H9 (cell line): Measurements from ENCODE around the gene TMEM132D. TPM values are rescaled to one million over a fixed set of nuclear protein-coding genes. Genes with fewer than 3 reads are reported as not detected.

ENCODE experiments used
- DNase-seq: peaks from one replicate; pipeline ENCODE4 v3.0.0-alpha.2; 2017
- H2AFZ ChIP-seq: one replicate; pipeline ENCODE4 v1.6.1; 2013; ENCODE audit warnings: mild to moderate bottlenecking, low read length, control low read depth, moderate library complexity
- H2AK5ac ChIP-seq: 2 replicates; pipeline ENCODE4 v1.6.1; 2013; ENCODE audit warnings: low read length, control low read depth, mixed read lengths; ENCODE audit not compliant: insufficient read length
- H2BK120ac ChIP-seq: one replicate; pipeline ENCODE4 v1.6.1; 2013; ENCODE audit warnings: low read depth, mild to moderate bottlenecking, low read length, control low read depth, inconsistent platforms; ENCODE audit not compliant: poor library complexity, severe bottlenecking
- H2BK12ac ChIP-seq: 2 replicates; pipeline ENCODE4 v1.6.1; 2013; ENCODE audit warnings: low read length, control low read depth, mixed read lengths, low read depth; ENCODE audit not compliant: insufficient read length
- H2BK15ac ChIP-seq: 2 replicates; pipeline ENCODE4 v1.6.1; 2013; ENCODE audit warnings: low read depth, low read length, control low read depth
- H2BK20ac ChIP-seq: one replicate; pipeline ENCODE4 v1.6.1; 2013; ENCODE audit warnings: low read depth, mild to moderate bottlenecking, low read length, control low read depth, inconsistent platforms; ENCODE audit not compliant: poor library complexity, severe bottlenecking
- H2BK5ac ChIP-seq: 2 replicates; pipeline ENCODE4 v1.6.1; 2013; ENCODE audit warnings: low read length, control low read depth, mixed read lengths; ENCODE audit not compliant: insufficient read length
- H3K14ac ChIP-seq: 2 replicates; pipeline ENCODE4 v1.6.1; 2013; ENCODE audit warnings: low read length, control low read depth; ENCODE audit not compliant: insufficient read depth
- H3K18ac ChIP-seq: 2 replicates; pipeline ENCODE4 v1.6.1; 2013; ENCODE audit warnings: low read depth, mild to moderate bottlenecking, mixed read lengths, low read length, control low read depth; ENCODE audit not compliant: insufficient read length
- H3K23ac ChIP-seq: 2 replicates; pipeline ENCODE4 v1.6.1; 2013; ENCODE audit warnings: low read length, control low read depth, mixed read lengths, low read depth; ENCODE audit not compliant: insufficient read length
- H3K23me2 ChIP-seq: 2 replicates; pipeline ENCODE4 v1.6.1; 2013; ENCODE audit warnings: low read depth, mild to moderate bottlenecking, mixed read lengths, low read length, control low read depth; ENCODE audit not compliant: insufficient read length, poor library complexity, severe bottlenecking
- H3K27ac ChIP-seq: 2 replicates; pipeline ENCODE4 v1.5.1; 2013; ENCODE audit warnings: low read length, control low read depth, mixed read lengths, low read depth; ENCODE audit not compliant: insufficient read length
- H3K27me3 ChIP-seq: 2 replicates; pipeline ENCODE4 v1.6.1; 2013; ENCODE audit warnings: low read length, control low read depth, inconsistent platforms; ENCODE audit not compliant: insufficient read depth
- H3K4ac ChIP-seq: 2 replicates; pipeline ENCODE4 v1.6.1; 2013; ENCODE audit warnings: low read depth, mild to moderate bottlenecking, control low read depth, inconsistent platforms, low read length, moderate library complexity
- H3K4me1 ChIP-seq: 2 replicates; pipeline ENCODE4 v1.6.1; 2013; ENCODE audit warnings: low read length, control low read depth, inconsistent platforms; ENCODE audit not compliant: insufficient read depth
- H3K4me2 ChIP-seq: 2 replicates; pipeline ENCODE4 v1.6.1; 2013; ENCODE audit warnings: low read length, control low read depth, mixed read lengths; ENCODE audit not compliant: insufficient read length, insufficient read depth
- H3K56ac ChIP-seq: 2 replicates; pipeline ENCODE4 v1.6.1; 2013; ENCODE audit warnings: low read depth, mild to moderate bottlenecking, mixed read lengths, low read length, control low read depth; ENCODE audit not compliant: insufficient read length
- H3K79me1 ChIP-seq: 2 replicates; pipeline ENCODE4 v1.6.1; 2013; ENCODE audit warnings: low read depth, mild to moderate bottlenecking, moderate library complexity, low read length, control low read depth, inconsistent platforms; ENCODE audit not compliant: insufficient read depth, poor library complexity, severe bottlenecking
- H3K79me2 ChIP-seq: 2 replicates; pipeline ENCODE4 v1.6.1; 2013; ENCODE audit warnings: low read length, control low read depth, inconsistent platforms; ENCODE audit not compliant: insufficient read depth
- H3K9ac ChIP-seq: 2 replicates; pipeline ENCODE4 v1.6.1; 2013; ENCODE audit warnings: low read length, control low read depth, mixed read lengths; ENCODE audit not compliant: insufficient read length; ENCODE audit errors: extremely low read depth
- H3K9me3 ChIP-seq: one replicate; pipeline ENCODE4 v1.6.1; 2013; ENCODE audit warnings: low read depth, low read length, inconsistent platforms; ENCODE audit not compliant: control insufficient read depth
- H3T11ph ChIP-seq: one replicate; pipeline ENCODE4 v1.6.1; 2013; ENCODE audit warnings: mild to moderate bottlenecking, low read length, control low read depth, inconsistent platforms
- H4K20me1 ChIP-seq: one replicate; pipeline ENCODE4 v1.6.1; 2013; ENCODE audit not compliant: control insufficient read depth, insufficient read length, insufficient read depth
- H4K5ac ChIP-seq: 2 replicates; pipeline ENCODE4 v1.6.1; 2013; ENCODE audit warnings: low read depth, mild to moderate bottlenecking, mixed read lengths, low read length, control low read depth; ENCODE audit not compliant: insufficient read length
- H4K8ac ChIP-seq: replicated peaks from 2 replicates; pipeline ENCODE4 v1.6.1; 2013; ENCODE audit warnings: low read length, control low read depth, mixed read lengths, low read depth; ENCODE audit not compliant: insufficient read length
- H4K91ac ChIP-seq: 2 replicates; pipeline ENCODE4 v1.6.1; 2013; ENCODE audit warnings: low read depth, mild to moderate bottlenecking, moderate library complexity, mixed read lengths, low read length, control low read depth; ENCODE audit not compliant: insufficient read length
- H3K27ac Mint-ChIP-seq, 3 experiments: 2 replicates in 2 of 3; 3 replicates in 1 of 3; pipeline ENCODE4 v1.8.0; 2020 to 2021; ENCODE audit warnings: mixed read lengths in 3 of 3, mild to moderate bottlenecking in 1 of 3, moderate library complexity in 1 of 3
- H3K27me3 Mint-ChIP-seq: 2 replicates; pipeline ENCODE4 v1.8.0; 2021; ENCODE audit warnings: low read depth, mild to moderate bottlenecking, moderate library complexity, mixed read lengths
- H3K36me3 Mint-ChIP-seq, 3 experiments: 2 replicates in 2 of 3; 3 replicates in 1 of 3; pipeline ENCODE4 v1.8.0; 2020 to 2021; ENCODE audit warnings: low read depth in 3 of 3, mixed read lengths in 3 of 3; ENCODE audit not compliant: insufficient read depth in 1 of 3
- H3K4me1 Mint-ChIP-seq, 2 experiments: 2 replicates each; pipeline ENCODE4 v1.8.0; 2020; ENCODE audit warnings: mixed read lengths in 2 of 2
- H3K4me3 Mint-ChIP-seq, 2 experiments: 2 replicates in 1 of 2; 3 replicates in 1 of 2; pipeline ENCODE4 v1.8.0; 2020 to 2021; ENCODE audit warnings: mild to moderate bottlenecking in 2 of 2, mixed read lengths in 2 of 2, moderate library complexity in 1 of 2
- H3K9me3 Mint-ChIP-seq, 2 experiments: 2 replicates in 1 of 2; 3 replicates in 1 of 2; pipeline ENCODE4 v1.8.0; 2020; ENCODE audit warnings: mild to moderate bottlenecking in 2 of 2, mixed read lengths in 2 of 2, moderate library complexity in 1 of 2
- CTCF ChIP-seq: fragments of 200-600 bp; sonication (generic); conservative IDR thresholded peaks from 3 replicates; pipeline ENCODE4 v1.8.0; 2021; ENCODE audit warnings: antibody characterized with exemption, mild to moderate bottlenecking
- WGBS: extraction: QIAGEN DNeasy Blood & Tissue Kit; methylation state at CpG from one replicate; pipeline ENCODE4 v1.1.7; 2013; ENCODE audit warnings: missing lambda C conversion rate, low lambda C conversion rate, mixed read lengths; ENCODE audit not compliant: insufficient read length; ENCODE audit errors: extremely low coverage; 5-methylcytosine and 5-hydroxymethylcytosine counted together
- total RNA-seq: library from RNA; stranded (reverse); gene quantifications from 2 replicates; pipeline ENCODE4 v1.2.1, GENCODE V29; 2021

The TMEM132D gene
- total RNA-seq, 1 experiment from 2014 or later, result 6.1 TPM

DNA sequence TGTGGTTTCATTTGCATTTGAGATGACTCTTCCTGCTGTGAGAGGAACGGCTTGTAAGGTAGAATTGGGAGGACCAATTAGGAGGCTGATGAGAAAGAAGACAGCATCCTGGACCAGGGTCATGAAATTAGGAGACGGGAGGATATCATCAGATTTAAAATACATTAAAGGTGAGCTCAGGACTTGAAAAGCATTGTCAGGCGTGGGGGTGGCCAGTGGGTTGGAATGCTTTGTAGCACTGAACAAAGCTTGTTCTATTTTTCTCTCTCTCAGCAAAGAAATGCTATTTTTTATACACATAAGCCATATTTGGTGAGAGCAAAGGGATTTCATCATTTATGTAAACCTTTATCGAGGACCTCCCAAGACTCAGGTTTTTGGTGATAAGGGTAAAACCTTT is 157.5 kb downstream of the TMEM132D start:
- Histone ChIP-seq H2AK5ac (no peak overlapping the region), H3K14ac (no peak overlapping the region), H3K79me2 (peaks cover 3% of the 10 kb centered on the region; the same call in 1 of the 2 replicates), H3K4me2 (no peak overlapping the region), H2BK5ac (no peak overlapping the region), H3K56ac (no peak overlapping the region), H3K79me1 (no peaks in the 10 kb centered on the region), H3K4me1 (no peaks in the 10 kb centered on the region; the same call in 1 of the 2 replicates), H4K91ac (no peak overlapping the region), H3K23ac (no peak overlapping the region), H3K23me2 (no peaks in the 10 kb centered on the region), H4K20me1 (no peaks in the 10 kb centered on the region), H3K18ac (no peak overlapping the region), H2BK15ac (no peak overlapping the region), H2BK12ac (no peak overlapping the region), H3K4ac (no peak overlapping the region), H2AFZ (no peak overlapping the region), H3T11ph (no peak overlapping the region), H2BK20ac (no peak overlapping the region), H4K5ac (no peak overlapping the region), H3K9ac (no peak overlapping the region), H2BK120ac (no peak overlapping the region), H3K27ac (no peak overlapping the region), H3K9me3 (peaks cover 5% of the 10 kb centered on the region), H3K27me3 (no peaks in the 10 kb centered on the region), H4K8ac (no peak overlapping the region)
- Mint-ChIP-seq H3K4me3 (no peak overlapping the region), H3K4me1 (peaks cover 1 to 4% of the 10 kb centered on the region in 2 experiments; a peak in 3 of 4 replicates), H3K36me3 (peaks cover 8 to 18% (median 13%) of the 10 kb centered on the region in 3 experiments), H3K27ac (no peak overlapping the region), H3K27me3 (no peaks in the 10 kb centered on the region), H3K9me3 (peaks cover 3 to 18% of the 10 kb centered on the region in 2 experiments; a peak in 3 of 5 replicates)
- no peak for TF ChIP-seq CTCF
- WGBS, result no CpG with 5 or more reads among the region's 4 CpGs
- no peak for DNase-seq
